ENCODE results near the gene ZFR2. TPM values are rescaled to one million over a fixed set of nuclear protein-coding genes. Genes with fewer than 3 reads are reported as not detected.

ZFR2 gene
- total and polyA plus RNA-seq, 2 of the 8 experiments (the other 6 are each of a cell fraction or from before 2014, with no cell fraction given), result 14.5 to 28.4 TPM

DNA sequence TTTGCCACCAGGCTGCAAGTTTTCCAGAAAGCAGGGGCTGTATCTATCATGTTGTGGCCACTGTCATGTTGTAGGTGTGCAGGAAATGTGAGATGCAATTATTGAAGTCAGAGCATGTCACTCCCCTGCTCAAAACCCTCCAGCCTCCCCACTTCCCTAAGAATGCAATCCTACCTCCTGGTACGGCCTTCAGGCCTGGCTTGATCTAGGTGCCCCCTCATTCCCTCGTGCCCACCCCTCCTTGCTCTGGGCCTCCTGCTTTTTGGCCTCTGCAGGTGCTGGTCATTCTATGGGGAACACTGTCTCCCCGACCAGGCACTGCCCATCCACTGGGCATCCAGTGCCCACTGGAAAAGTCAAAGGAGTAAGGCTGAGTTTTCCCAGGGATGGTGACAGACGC is 54.2 kb downstream of the ZFR2 start (continued):
- TF ChIP-seq, protein P1, sequence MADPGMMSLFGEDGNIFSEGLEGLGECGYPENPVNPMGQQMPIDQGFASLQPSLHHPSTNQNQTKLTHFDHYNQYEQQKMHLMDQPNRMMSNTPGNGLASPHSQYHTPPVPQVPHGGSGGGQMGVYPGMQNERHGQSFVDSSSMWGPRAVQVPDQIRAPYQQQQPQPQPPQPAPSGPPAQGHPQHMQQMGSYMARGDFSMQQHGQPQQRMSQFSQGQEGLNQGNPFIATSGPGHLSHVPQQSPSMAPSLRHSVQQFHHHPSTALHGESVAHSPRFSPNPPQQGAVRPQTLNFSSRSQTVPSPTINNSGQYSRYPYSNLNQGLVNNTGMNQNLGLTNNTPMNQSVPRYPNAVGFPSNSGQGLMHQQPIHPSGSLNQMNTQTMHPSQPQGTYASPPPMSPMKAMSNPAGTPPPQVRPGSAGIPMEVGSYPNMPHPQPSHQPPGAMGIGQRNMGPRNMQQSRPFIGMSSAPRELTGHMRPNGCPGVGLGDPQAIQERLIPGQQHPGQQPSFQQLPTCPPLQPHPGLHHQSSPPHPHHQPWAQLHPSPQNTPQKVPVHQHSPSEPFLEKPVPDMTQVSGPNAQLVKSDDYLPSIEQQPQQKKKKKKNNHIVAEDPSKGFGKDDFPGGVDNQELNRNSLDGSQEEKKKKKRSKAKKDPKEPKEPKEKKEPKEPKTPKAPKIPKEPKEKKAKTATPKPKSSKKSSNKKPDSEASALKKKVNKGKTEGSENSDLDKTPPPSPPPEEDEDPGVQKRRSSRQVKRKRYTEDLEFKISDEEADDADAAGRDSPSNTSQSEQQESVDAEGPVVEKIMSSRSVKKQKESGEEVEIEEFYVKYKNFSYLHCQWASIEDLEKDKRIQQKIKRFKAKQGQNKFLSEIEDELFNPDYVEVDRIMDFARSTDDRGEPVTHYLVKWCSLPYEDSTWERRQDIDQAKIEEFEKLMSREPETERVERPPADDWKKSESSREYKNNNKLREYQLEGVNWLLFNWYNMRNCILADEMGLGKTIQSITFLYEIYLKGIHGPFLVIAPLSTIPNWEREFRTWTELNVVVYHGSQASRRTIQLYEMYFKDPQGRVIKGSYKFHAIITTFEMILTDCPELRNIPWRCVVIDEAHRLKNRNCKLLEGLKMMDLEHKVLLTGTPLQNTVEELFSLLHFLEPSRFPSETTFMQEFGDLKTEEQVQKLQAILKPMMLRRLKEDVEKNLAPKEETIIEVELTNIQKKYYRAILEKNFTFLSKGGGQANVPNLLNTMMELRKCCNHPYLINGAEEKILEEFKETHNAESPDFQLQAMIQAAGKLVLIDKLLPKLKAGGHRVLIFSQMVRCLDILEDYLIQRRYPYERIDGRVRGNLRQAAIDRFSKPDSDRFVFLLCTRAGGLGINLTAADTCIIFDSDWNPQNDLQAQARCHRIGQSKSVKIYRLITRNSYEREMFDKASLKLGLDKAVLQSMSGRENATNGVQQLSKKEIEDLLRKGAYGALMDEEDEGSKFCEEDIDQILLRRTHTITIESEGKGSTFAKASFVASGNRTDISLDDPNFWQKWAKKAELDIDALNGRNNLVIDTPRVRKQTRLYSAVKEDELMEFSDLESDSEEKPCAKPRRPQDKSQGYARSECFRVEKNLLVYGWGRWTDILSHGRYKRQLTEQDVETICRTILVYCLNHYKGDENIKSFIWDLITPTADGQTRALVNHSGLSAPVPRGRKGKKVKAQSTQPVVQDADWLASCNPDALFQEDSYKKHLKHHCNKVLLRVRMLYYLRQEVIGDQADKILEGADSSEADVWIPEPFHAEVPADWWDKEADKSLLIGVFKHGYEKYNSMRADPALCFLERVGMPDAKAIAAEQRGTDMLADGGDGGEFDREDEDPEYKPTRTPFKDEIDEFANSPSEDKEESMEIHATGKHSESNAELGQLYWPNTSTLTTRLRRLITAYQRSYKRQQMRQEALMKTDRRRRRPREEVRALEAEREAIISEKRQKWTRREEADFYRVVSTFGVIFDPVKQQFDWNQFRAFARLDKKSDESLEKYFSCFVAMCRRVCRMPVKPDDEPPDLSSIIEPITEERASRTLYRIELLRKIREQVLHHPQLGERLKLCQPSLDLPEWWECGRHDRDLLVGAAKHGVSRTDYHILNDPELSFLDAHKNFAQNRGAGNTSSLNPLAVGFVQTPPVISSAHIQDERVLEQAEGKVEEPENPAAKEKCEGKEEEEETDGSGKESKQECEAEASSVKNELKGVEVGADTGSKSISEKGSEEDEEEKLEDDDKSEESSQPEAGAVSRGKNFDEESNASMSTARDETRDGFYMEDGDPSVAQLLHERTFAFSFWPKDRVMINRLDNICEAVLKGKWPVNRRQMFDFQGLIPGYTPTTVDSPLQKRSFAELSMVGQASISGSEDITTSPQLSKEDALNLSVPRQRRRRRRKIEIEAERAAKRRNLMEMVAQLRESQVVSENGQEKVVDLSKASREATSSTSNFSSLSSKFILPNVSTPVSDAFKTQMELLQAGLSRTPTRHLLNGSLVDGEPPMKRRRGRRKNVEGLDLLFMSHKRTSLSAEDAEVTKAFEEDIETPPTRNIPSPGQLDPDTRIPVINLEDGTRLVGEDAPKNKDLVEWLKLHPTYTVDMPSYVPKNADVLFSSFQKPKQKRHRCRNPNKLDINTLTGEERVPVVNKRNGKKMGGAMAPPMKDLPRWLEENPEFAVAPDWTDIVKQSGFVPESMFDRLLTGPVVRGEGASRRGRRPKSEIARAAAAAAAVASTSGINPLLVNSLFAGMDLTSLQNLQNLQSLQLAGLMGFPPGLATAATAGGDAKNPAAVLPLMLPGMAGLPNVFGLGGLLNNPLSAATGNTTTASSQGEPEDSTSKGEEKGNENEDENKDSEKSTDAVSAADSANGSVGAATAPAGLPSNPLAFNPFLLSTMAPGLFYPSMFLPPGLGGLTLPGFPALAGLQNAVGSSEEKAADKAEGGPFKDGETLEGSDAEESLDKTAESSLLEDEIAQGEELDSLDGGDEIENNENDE (IDR thresholded peaks at IDR 0.05; ENCODE audit: insufficient replicate concordance, low read length), result no peak
- TF ChIP-seq RAD21 (IDR thresholded peaks at IDR 0.05 in 1 of 2, conservative IDR thresholded peaks at IDR 0.05 in 1 of 2; ENCODE audit: low read depth in 2 of 2, low read length in 2 of 2), result no peak
- no peak for TF ChIP-seq ASH2L (IDR thresholded peaks at IDR 0.05; ENCODE audit: low read length)

All from H1 (cell line).